Kidney (tissue), 14 donors: Measurements from ENCODE around the gene DRP2. TPM values are rescaled to one million over a fixed set of nuclear protein-coding genes. Genes with fewer than 3 reads are reported as not detected.
"Not testable (repeated sequence)": the region's sequence is repeated elsewhere in the genome, so short reads cannot be mapped to it uniquely, and the experiment has no call there.

Experiments
- DNase-seq, 5 donors: peaks; one replicate each; pipeline ENCODE4 v3.0.0-alpha.2; 2013 to 2020
- FAIRE-seq: peaks from 2 replicates; lab custom pipeline; 2012; peaks lifted over from hg19 to GRCh38; lab: Jason Lieb, UNC
- H3K27ac ChIP-seq, 2 donors: one replicate each; pipeline ENCODE4 v1.7.0; 2013; ENCODE audit warnings: low read depth in 2 of 2, low read length in 2 of 2, inconsistent platforms in 1 of 2
- H3K27me3 ChIP-seq: one replicate; pipeline ENCODE4 v1.7.1; 2013; ENCODE audit warnings: low read length, inconsistent platforms; ENCODE audit not compliant: control insufficient read depth, insufficient read depth
- H3K36me3 ChIP-seq, 3 donors: one replicate each; pipeline versions ENCODE4 v1.7.0 to v1.7.1; 2013; ENCODE audit warnings: low read length in 3 of 3, control low read depth in 1 of 3, inconsistent platforms in 1 of 3; ENCODE audit not compliant: insufficient read depth in 3 of 3, control insufficient read depth in 2 of 3
- H3K4me1 ChIP-seq, 3 donors: one replicate each; pipeline versions ENCODE4 v1.7.0 to v1.7.1; 2013; ENCODE audit warnings: low read length in 3 of 3, inconsistent platforms in 1 of 3, low read depth in 1 of 3; ENCODE audit not compliant: control insufficient read depth in 2 of 3, insufficient read depth in 2 of 3
- H3K4me3 ChIP-seq, 3 donors: one replicate each; pipeline versions ENCODE4 v1.7.0 to v1.8.1; 2013; ENCODE audit warnings: low read length in 3 of 3, control low read depth in 1 of 3, inconsistent platforms in 1 of 3
- H3K9ac ChIP-seq, 3 donors: one replicate each; pipeline versions ENCODE4 v1.7.0 to v1.7.1; 2013; ENCODE audit warnings: low read length in 3 of 3, control low read depth in 1 of 3, inconsistent platforms in 1 of 3
- H3K9me3 ChIP-seq, 3 donors: one replicate each; pipeline versions ENCODE4 v1.7.0 to v1.7.1; 2013; ENCODE audit warnings: low read length in 3 of 3, control low read depth in 1 of 3, inconsistent platforms in 1 of 3; ENCODE audit not compliant: control insufficient read depth in 2 of 3, insufficient read depth in 1 of 3
- intact Hi-C: fragments of 100-400 bp; cut with DNase I; formaldehyde crosslinking; loops from one replicate; pipeline ENCODE4 v1.11.1; 2022
- polyA plus RNA-seq: library from polyadenylated mRNA; stranded (reverse); fragments of 350-450 nt; fragmentation: Illumina TruSeq; extraction: RNeasy Lipid Tissue Mini Kit (QIAGEN cat#74804); gene quantifications from one replicate; pipeline ENCODE4 v1.2.3, GENCODE V29; 2014; ENCODE audit warnings: low read depth, low replicate concordance; ENCODE audit not compliant: insufficient read depth
- total RNA-seq: library from RNA; stranded (reverse); fragmentation: NEBNext Ultra II Directional; extraction: Animal tissue kit (Norgen Biotek cat#: 25700); gene quantifications from one replicate; pipeline ENCODE4 v1.2.1, GENCODE V29; 2021
- TF ChIP-seq, protein P1 (sequence below): IDR thresholded peaks from 3 replicates; pipeline ENCODE4 v1.5.1; 2012; ENCODE audit warnings: mild to moderate bottlenecking, moderate library complexity, borderline replicate concordance; ENCODE audit not compliant: insufficient read depth; ENCODE audit errors: extremely low read depth
- donor health status: control.
- donor health status: control.
- donor health status: control.
- donor health status: control.
- donor health status: control.
- donor health status: DM: yes; HTN: yes; CAD: no.
- donor health status: Normal renal cell carcinoma (clear cell type).

The DRP2 gene
- total and polyA plus RNA-seq, 2 donors from 2014 or later: 0.16 TPM; not detected in 1

DNA sequence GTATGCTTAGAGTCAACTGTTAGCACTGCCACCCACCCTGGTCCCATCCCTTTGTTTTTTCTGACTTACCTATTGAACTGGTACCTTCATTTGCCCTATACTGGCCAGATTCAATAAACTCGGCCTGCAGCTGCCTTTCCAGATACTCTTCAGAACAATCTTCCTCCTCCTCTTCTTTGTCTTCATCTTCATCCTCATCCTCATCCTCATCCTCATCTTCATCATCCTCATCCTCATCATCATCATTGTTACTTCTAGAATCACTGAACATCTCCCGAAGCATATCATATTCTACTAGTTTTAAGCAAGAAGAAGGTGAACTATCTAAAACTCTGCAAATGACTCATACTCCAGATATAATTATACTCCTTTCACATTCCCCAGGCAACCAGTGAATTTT, 56.7 kb downstream of the DRP2 start:
- no peak for FAIRE-seq
- TF ChIP-seq, protein P1, sequence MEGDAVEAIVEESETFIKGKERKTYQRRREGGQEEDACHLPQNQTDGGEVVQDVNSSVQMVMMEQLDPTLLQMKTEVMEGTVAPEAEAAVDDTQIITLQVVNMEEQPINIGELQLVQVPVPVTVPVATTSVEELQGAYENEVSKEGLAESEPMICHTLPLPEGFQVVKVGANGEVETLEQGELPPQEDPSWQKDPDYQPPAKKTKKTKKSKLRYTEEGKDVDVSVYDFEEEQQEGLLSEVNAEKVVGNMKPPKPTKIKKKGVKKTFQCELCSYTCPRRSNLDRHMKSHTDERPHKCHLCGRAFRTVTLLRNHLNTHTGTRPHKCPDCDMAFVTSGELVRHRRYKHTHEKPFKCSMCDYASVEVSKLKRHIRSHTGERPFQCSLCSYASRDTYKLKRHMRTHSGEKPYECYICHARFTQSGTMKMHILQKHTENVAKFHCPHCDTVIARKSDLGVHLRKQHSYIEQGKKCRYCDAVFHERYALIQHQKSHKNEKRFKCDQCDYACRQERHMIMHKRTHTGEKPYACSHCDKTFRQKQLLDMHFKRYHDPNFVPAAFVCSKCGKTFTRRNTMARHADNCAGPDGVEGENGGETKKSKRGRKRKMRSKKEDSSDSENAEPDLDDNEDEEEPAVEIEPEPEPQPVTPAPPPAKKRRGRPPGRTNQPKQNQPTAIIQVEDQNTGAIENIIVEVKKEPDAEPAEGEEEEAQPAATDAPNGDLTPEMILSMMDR: no peak

DNA sequence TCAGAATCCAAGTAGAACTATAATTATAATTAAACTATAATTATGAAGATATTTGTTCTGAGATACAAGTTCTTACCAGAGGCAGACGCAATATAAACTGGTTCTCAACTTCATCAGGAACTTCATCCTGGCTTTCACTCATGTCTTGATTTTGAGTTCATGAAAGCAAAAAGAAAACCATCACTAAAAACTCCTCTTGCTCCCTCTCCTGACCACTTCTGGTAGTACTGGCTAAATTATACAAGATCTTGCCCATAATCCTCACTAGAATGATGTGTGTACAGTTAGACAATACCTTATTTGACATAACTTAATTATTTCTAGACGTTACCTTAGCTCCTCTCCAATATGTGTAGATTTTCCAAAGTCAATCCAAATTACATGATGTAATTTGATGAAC, 67.8 kb downstream of the DRP2 start:
- Histone ChIP-seq H3K4me3 (no peak overlapping the region), H3K36me3 (no peaks in the 10 kb centered on the region), H3K9me3 (no peaks in the 10 kb centered on the region), H3K27me3 (no peaks in the 10 kb centered on the region), H3K27ac (no peak overlapping the region), H3K9ac (no peak overlapping the region), H3K4me1 (no peaks in the 10 kb centered on the region)
- peak; percentile 97 for FAIRE-seq
- intact Hi-C loops: no loop called here
- TF ChIP-seq, protein P1: peak; percentile 42
- peak in 2 of 5 donors; percentile 39 to 55 for DNase-seq

More for the DNA sequence above, 56.7 kb downstream of the DRP2 start:
- Histone ChIP-seq H3K27me3 (no peaks in the 10 kb centered on the region), H3K4me3 (no peak overlapping the region), H3K9me3 (no peaks in the 10 kb centered on the region), H3K36me3 (no peaks in the 10 kb centered on the region), H3K4me1 (no peaks in the 10 kb centered on the region), H3K9ac (no peak overlapping the region), H3K27ac (no peak overlapping the region)
- intact Hi-C loops: no loop called here
- no peak for DNase-seq

DNA sequence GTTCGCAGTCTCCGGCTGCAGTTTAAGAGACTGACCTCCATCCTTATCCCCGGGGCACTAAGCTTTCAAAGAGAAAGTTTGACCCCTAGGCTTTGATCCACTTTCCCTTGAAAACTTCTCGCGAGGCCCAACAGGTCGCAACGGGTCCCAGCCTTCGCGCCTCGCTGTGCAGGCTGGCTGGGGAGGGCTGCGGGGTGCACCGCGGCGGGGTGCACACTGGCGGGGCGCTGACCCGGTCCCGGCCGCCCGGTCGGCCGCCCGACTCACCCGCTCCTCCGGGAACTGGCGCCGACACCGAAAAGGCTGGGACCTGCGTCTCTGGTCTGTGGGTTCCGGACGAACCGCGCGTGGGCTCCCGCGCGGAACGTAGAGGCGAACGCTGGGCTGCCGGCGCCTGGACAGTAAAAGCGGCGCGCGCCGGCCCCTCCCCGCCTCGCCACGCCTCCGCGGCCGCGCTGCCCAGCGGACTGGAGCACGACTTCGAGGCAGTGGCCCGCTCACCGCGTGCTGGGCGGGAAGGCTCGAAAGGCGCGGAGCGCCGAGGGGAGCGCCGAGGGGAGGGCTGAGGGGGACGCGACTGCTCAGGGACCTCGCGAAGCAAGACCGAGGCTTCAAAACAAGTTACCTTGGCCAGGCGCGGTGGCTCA, 71.5 kb downstream of the DRP2 start, which contains the start of gene TAF7L:
Gene TAF7L, minus strand, starts transcription at position 378 of the 647 bp plus-strand sequence. CDS start 3,791 bp downstream, outside the sequence.
- no peaks in the 10 kb centered on the region for H3K27me3 ChIP-seq
- H3K4me3 ChIP-seq: no peak within 1 kb of the TSS
- no peaks in the 10 kb centered on the region for H3K9me3 ChIP-seq
- DNase-seq: peak in 4 of 5 donors; percentile 17 to 47 (median 34)
- H3K36me3 ChIP-seq: no peaks in the 10 kb centered on the region
- FAIRE-seq: no peak
- no peak within 1 kb of the TSS for H3K27ac ChIP-seq
- intact Hi-C loops: no loop called here
- no peaks in the 10 kb centered on the region for H3K4me1 ChIP-seq
- TF ChIP-seq, protein P1: no peak
- no peak within 1 kb of the TSS for H3K9ac ChIP-seq

DNA sequence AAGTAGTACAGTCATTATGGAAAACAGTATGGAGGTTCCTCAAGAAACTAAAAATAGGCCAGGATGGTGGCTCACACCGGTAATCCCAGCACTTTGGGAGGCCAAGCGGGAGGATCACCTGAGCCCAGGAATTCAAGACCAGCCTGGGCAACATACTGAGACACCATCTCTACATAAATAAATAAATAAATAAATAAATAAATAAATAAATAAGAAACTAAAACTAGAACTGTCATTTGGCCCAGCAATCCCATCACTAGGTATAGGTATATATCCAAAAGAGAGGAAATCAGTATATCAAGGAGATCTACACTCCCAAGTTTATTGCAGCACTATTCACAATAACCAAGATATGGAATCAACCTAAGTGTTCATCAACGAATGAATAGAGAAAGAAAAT, 76.0 kb downstream of the DRP2 start:
- H3K4me3 ChIP-seq, FAIRE-seq, H3K27ac ChIP-seq, intact Hi-C loops, H3K4me1 ChIP-seq, H3K27me3 ChIP-seq, H3K9ac ChIP-seq, H3K36me3 ChIP-seq, H3K9me3 ChIP-seq, DNase-seq: not testable (repeated sequence)
